ENCODE measurements around the gene C11orf71. TPM values are rescaled to one million over a fixed set of nuclear protein-coding genes. Genes with fewer than 3 reads are reported as not detected.

C11orf71 gene
- total RNA-seq, 1 experiment from 2014 or later = 5.6 TPM

DNA sequence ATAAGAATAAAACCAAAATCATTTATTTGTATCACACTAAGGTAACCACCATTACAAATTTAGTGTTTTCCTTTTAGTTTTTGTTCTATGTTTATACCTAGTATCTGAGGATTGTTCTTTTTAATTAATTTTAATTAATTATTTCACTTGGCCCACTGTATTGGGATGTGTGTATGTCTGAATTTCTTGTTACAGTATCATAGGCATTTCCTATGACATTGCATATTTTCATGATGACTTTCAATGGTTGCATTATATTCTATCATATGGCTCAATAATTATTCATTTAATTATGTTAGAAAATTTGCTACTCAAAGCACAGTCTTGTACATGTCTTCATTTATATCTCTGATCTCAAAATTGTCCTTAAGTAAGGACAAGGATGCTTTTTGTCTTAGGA, 41.0 kb downstream of the C11orf71 start:
- H3K4me1 Mint-ChIP-seq (ENCODE audit: insufficient read depth, unreplicated experiment) = peaks cover 15% of the 10 kb centered on the region
- ChIA-PET CTCF (interaction anchor here (0.7 kb wide), 1 partner anchor 14 kb away, joined by 3 read pairs; no protein-coding TSS in a partner anchor), POLR2A (interaction anchor here (0.6 to 1.0 kb wide), 4 partner anchors 10 to 40 kb away, joined by 3 read pairs; no protein-coding TSS in a partner anchor)
- DNase-seq (ENCODE audit: unreplicated experiment) = no peak
- no TSS peak for BruUV-seq (replicated peaks)
- intact Hi-C loops (cut with micrococcal nuclease) = no loop called here
- H3K9me3 Mint-ChIP-seq (ENCODE audit: unreplicated experiment) = no peaks in the 10 kb centered on the region
- H3K36me3 Mint-ChIP-seq (ENCODE audit: insufficient read depth, unreplicated experiment) = no peaks in the 10 kb centered on the region
- H3K27me3 Mint-ChIP-seq (ENCODE audit: insufficient read depth, unreplicated experiment) = no peaks in the 10 kb centered on the region
- no peak overlapping the region for H3K27ac Mint-ChIP-seq (ENCODE audit: low read depth, unreplicated experiment)
- TF ChIP-seq, protein P1, sequence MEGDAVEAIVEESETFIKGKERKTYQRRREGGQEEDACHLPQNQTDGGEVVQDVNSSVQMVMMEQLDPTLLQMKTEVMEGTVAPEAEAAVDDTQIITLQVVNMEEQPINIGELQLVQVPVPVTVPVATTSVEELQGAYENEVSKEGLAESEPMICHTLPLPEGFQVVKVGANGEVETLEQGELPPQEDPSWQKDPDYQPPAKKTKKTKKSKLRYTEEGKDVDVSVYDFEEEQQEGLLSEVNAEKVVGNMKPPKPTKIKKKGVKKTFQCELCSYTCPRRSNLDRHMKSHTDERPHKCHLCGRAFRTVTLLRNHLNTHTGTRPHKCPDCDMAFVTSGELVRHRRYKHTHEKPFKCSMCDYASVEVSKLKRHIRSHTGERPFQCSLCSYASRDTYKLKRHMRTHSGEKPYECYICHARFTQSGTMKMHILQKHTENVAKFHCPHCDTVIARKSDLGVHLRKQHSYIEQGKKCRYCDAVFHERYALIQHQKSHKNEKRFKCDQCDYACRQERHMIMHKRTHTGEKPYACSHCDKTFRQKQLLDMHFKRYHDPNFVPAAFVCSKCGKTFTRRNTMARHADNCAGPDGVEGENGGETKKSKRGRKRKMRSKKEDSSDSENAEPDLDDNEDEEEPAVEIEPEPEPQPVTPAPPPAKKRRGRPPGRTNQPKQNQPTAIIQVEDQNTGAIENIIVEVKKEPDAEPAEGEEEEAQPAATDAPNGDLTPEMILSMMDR (IDR thresholded peaks at IDR 0.05; ENCODE audit: unreplicated experiment) = no peak
- no peak overlapping the region for H3K4me3 Mint-ChIP-seq (ENCODE audit: unreplicated experiment)

DNA sequence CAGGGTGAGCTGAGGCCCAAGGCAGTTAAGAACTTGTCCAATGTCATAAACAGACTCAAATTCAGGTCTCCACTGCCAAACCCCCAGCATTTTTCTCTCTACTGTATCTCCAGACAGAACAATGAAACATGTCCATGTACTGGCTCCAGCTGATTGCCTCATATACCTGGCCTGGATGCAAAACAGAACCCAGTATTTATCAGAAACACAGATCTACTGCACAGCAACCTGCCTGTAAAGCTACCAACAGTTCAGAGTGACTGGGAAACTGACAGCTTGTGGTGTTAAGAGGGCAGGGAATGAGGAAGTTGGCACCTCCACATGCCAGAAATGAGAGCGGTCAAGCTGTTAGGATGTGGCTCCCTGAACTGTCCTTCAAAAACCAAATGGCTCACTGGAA, 41.6 kb downstream of the C11orf71 start:
- intact Hi-C loops (cut with micrococcal nuclease) = no loop called here
- no peaks in the 10 kb centered on the region for H3K27me3 Mint-ChIP-seq (ENCODE audit: insufficient read depth, unreplicated experiment)
- CTCF ChIA-PET = interaction anchor here (0.5 to 1.1 kb wide), 4 partner anchors 11 to 885 kb away, joined by 3 read pairs; no protein-coding TSS in a partner anchor
- POLR2A ChIA-PET = interaction anchor here (0.6 to 1.1 kb wide), 4 partner anchors 9 to 41 kb away, joined by 3 read pairs; no protein-coding TSS in a partner anchor
- no peaks in the 10 kb centered on the region for H3K9me3 Mint-ChIP-seq (ENCODE audit: unreplicated experiment)
- no TSS peak for BruUV-seq (replicated peaks)
- TF ChIP-seq, protein P1 (IDR thresholded peaks at IDR 0.05; ENCODE audit: unreplicated experiment) = no peak
- H3K4me1 Mint-ChIP-seq (ENCODE audit: insufficient read depth, unreplicated experiment) = peaks cover 21% of the 10 kb centered on the region
- H3K4me3 Mint-ChIP-seq (ENCODE audit: unreplicated experiment) = no peak overlapping the region
- no peaks in the 10 kb centered on the region for H3K36me3 Mint-ChIP-seq (ENCODE audit: insufficient read depth, unreplicated experiment)
- no peak for DNase-seq (ENCODE audit: unreplicated experiment)
- peak overlapping the region; percentile 86 for H3K27ac Mint-ChIP-seq (ENCODE audit: low read depth, unreplicated experiment)

DNA sequence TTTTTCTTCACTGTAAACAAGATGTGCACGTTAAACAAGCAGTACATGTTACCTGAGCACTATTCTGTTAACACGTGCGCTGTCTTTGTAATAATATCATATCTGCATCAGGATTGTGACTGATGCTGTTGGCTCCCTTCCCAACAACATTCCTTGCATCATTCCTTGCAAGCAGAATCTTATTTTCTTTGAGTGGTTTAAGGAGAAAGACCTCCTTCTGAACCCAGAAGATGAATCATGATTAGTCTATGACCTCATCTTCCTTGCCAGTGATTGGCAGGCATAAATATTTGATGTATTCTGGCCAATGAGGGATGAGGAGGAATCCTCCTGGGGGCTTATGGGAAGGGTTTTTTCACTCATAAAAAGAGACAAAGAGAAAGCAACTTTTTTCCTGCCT, 46.2 kb downstream of the C11orf71 start:
- Mint-ChIP-seq H3K9me3 (ENCODE audit: unreplicated experiment) (no peaks in the 10 kb centered on the region), H3K4me1 (ENCODE audit: insufficient read depth, unreplicated experiment) (peaks cover 18% of the 10 kb centered on the region), H3K36me3 (ENCODE audit: insufficient read depth, unreplicated experiment) (no peaks in the 10 kb centered on the region), H3K27ac (ENCODE audit: low read depth, unreplicated experiment) (no peak overlapping the region), H3K4me3 (ENCODE audit: unreplicated experiment) (no peak overlapping the region), H3K27me3 (ENCODE audit: insufficient read depth, unreplicated experiment) (no peaks in the 10 kb centered on the region)
- TF ChIP-seq, protein P1 (IDR thresholded peaks at IDR 0.05; ENCODE audit: unreplicated experiment) = no peak
- intact Hi-C loops (cut with micrococcal nuclease) = no loop called here
- no TSS peak for BruUV-seq (replicated peaks)
- CTCF ChIA-PET = no interaction called here
- peak; percentile 92 for DNase-seq (ENCODE audit: unreplicated experiment)
- POLR2A ChIA-PET = no interaction called here

DNA sequence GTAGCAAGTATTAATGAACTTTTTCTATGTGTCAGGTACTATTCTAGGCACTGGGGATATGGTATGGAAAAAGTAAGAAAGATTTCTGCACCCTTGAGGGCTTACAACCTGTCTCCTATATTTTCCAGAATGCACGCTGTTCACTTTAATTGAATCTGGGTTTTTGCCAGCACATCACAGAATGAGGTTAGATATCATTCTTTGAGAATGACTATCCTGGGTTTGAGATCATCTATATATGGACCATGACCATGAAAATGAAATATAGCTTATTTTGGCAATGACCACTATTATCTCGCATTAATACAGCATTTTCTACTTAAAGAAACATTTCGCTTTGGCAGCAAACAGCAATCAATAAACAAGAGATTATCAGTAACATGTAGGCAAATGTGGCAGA, 46.9 kb downstream of the C11orf71 start:
- intact Hi-C loops (cut with micrococcal nuclease) = no loop called here
- no TSS peak for BruUV-seq (replicated peaks)
- H3K4me1 Mint-ChIP-seq (ENCODE audit: insufficient read depth, unreplicated experiment) = peaks cover 14% of the 10 kb centered on the region
- no peak for DNase-seq (ENCODE audit: unreplicated experiment)
- H3K4me3 Mint-ChIP-seq (ENCODE audit: unreplicated experiment) = no peak overlapping the region
- TF ChIP-seq, protein P1 (IDR thresholded peaks at IDR 0.05; ENCODE audit: unreplicated experiment) = no peak
- no peaks in the 10 kb centered on the region for H3K27me3 Mint-ChIP-seq (ENCODE audit: insufficient read depth, unreplicated experiment)
- POLR2A ChIA-PET = no interaction called here
- no peak overlapping the region for H3K27ac Mint-ChIP-seq (ENCODE audit: low read depth, unreplicated experiment)
- CTCF ChIA-PET = interaction anchor here (0.8 kb wide), 1 partner anchor 10 kb away, joined by 4 read pairs; no protein-coding TSS in a partner anchor
- no peaks in the 10 kb centered on the region for H3K36me3 Mint-ChIP-seq (ENCODE audit: insufficient read depth, unreplicated experiment)
- no peaks in the 10 kb centered on the region for H3K9me3 Mint-ChIP-seq (ENCODE audit: unreplicated experiment)

Data from MCF 10A (cell line).